Neural progenitor cell (in vitro differentiated cells): ENCODE measurements around the gene OR10G3. TPM values are rescaled to one million over a fixed set of nuclear protein-coding genes. Genes with fewer than 3 reads are reported as not detected.

ENCODE experiments used
- DNase-seq: peaks from one replicate; pipeline ENCODE4 v3.0.0-alpha.2; 2016; ENCODE audit warnings: low spot score
- H2AFZ ChIP-seq: fragments of 200-600 bp; sonication (generic); replicated peaks from 2 replicates; pipeline ENCODE4 v1.6.1; 2016; ENCODE audit warnings: antibody characterized with exemption
- H3F3A ChIP-seq: fragments of 200-600 bp; sonication (generic); 2 replicates; pipeline ENCODE4 v1.6.1; 2016; ENCODE audit warnings: antibody characterized with exemption, low read depth
- H3K27ac ChIP-seq: fragments of 200-600 bp; sonication (generic); 2 replicates; pipeline ENCODE4 v1.5.1; 2016; ENCODE audit warnings: mild to moderate bottlenecking
- H3K27me3 ChIP-seq: fragments of 200-600 bp; sonication (generic); 2 replicates; pipeline ENCODE4 v1.6.1; 2016; ENCODE audit warnings: mild to moderate bottlenecking, moderate library complexity
- H3K36me3 ChIP-seq: fragments of 200-600 bp; sonication (generic); 2 replicates; pipeline ENCODE4 v1.5.1; 2016
- H3K4me1 ChIP-seq: fragments of 200-600 bp; sonication (generic); 2 replicates; pipeline ENCODE4 v1.6.1; 2016; ENCODE audit warnings: mixed run types
- H3K4me2 ChIP-seq: fragments of 200-600 bp; sonication (generic); 2 replicates; pipeline ENCODE4 v1.6.1; 2016
- H3K4me3 ChIP-seq: fragments of 200-600 bp; sonication (generic); 2 replicates; pipeline ENCODE4 v1.5.1; 2016
- H3K79me2 ChIP-seq: fragments of 200-600 bp; sonication (generic); 2 replicates; pipeline ENCODE4 v1.6.1; 2016; ENCODE audit warnings: low read depth
- H3K9ac ChIP-seq: fragments of 200-600 bp; sonication (generic); 2 replicates; pipeline ENCODE4 v1.6.1; 2016
- H3K9me3 ChIP-seq: fragments of 200-600 bp; sonication (generic); 2 replicates; pipeline ENCODE4 v1.5.1; 2016; ENCODE audit warnings: low read depth
- H4K20me1 ChIP-seq: fragments of 200-600 bp; sonication (generic); 2 replicates; pipeline ENCODE4 v1.6.1; 2016; ENCODE audit warnings: low read depth
- H3K27ac Mint-ChIP-seq: 3 replicates; pipeline ENCODE4 v1.8.0; 2021; ENCODE audit warnings: mixed read lengths
- H3K27me3 Mint-ChIP-seq: 2 replicates; pipeline ENCODE4 v1.8.0; 2022; ENCODE audit warnings: low read depth, mild to moderate bottlenecking, inconsistent platforms, moderate library complexity, mixed read lengths; ENCODE audit not compliant: insufficient read depth
- H3K36me3 Mint-ChIP-seq: 3 replicates; pipeline ENCODE4 v1.8.0; 2021; ENCODE audit warnings: mixed read lengths
- H3K4me1 Mint-ChIP-seq: 3 replicates; pipeline ENCODE4 v1.8.0; 2021; ENCODE audit warnings: mixed read lengths
- H3K4me3 Mint-ChIP-seq: 3 replicates; pipeline ENCODE4 v1.8.0; 2021; ENCODE audit warnings: mild to moderate bottlenecking, moderate library complexity, mixed read lengths
- H3K9me3 Mint-ChIP-seq: 3 replicates; pipeline ENCODE4 v1.8.0; 2020; ENCODE audit warnings: mixed read lengths
- EZH2 ChIP-seq: fragments of 200-600 bp; sonication (generic); IDR thresholded peaks from 2 replicates; pipeline ENCODE4 v1.6.1; 2017; ENCODE audit warnings: antibody characterized with exemption, mild to moderate bottlenecking, moderate library complexity
- EZH2phosphoT487 ChIP-seq: fragments of 200-600 bp; sonication (generic); IDR thresholded peaks from 2 replicates; pipeline ENCODE4 v1.6.1; 2017; ENCODE audit warnings: antibody characterized with exemption
- total RNA-seq: library from RNA; depleted of rRNA; stranded (reverse); fragments of >200 nt; gene quantifications from 2 replicates; pipeline ENCODE4 v1.2.3, GENCODE V29; 2015; ENCODE audit warnings: low replicate concordance
- TF ChIP-seq, protein P1 (sequence below): fragments of 200-600 bp; sonication (generic); IDR thresholded peaks from 2 replicates; pipeline ENCODE4 v1.5.1; 2017; ENCODE audit warnings: antibody characterized with exemption, mild to moderate bottlenecking

Gene OR10G3
- total RNA-seq, 1 donor from 2014 or later = not detected

DNA sequence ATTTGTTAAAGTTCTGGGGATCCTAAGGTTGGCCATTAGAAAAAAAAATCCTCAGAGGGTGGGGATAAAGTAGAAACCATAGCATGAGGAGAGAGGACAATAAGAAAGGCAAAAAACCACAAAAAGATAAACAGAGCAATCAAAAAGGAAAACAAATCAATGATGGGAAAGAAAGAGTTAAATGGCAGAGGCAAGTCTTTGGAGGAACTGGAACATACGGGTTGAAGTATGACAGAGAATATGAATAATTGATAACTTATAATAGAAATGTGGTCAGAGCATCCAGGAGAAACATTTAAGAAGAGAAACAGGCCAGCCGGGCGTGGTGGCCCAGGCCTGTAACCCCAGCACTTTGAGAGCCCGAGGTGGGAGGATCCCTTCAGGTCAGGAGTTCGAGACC is 35.9 kb downstream of the OR10G3 start:
- Histone ChIP-seq H3K27ac (peak overlapping the region; percentile 85), H2AFZ (peak overlapping the region; percentile 90), H3K79me2 (peaks cover 12% of the 10 kb centered on the region), H3K27me3 (no peaks in the 10 kb centered on the region), H3K36me3 (no peaks in the 10 kb centered on the region), H4K20me1 (no peaks in the 10 kb centered on the region), H3K4me1 (peaks cover 36% of the 10 kb centered on the region), H3F3A (peaks cover 39% of the 10 kb centered on the region), H3K9me3 (no peaks in the 10 kb centered on the region), H3K9ac (no peak overlapping the region), H3K4me3 (peak overlapping the region; percentile 41), H3K4me2 (peak overlapping the region; percentile 83)
- Mint-ChIP-seq H3K4me1 (peaks cover 45% of the 10 kb centered on the region), H3K4me3 (peak overlapping the region; percentile 57), H3K9me3 (no peaks in the 10 kb centered on the region), H3K27me3 (peaks cover 12% of the 10 kb centered on the region), H3K36me3 (peaks cover 4% of the 10 kb centered on the region), H3K27ac (peak overlapping the region; percentile 50)
- DNase-seq = no peak
- TF ChIP-seq EZH2phosphoT487 (no peak), EZH2 (no peak)
- TF ChIP-seq, protein P1, sequence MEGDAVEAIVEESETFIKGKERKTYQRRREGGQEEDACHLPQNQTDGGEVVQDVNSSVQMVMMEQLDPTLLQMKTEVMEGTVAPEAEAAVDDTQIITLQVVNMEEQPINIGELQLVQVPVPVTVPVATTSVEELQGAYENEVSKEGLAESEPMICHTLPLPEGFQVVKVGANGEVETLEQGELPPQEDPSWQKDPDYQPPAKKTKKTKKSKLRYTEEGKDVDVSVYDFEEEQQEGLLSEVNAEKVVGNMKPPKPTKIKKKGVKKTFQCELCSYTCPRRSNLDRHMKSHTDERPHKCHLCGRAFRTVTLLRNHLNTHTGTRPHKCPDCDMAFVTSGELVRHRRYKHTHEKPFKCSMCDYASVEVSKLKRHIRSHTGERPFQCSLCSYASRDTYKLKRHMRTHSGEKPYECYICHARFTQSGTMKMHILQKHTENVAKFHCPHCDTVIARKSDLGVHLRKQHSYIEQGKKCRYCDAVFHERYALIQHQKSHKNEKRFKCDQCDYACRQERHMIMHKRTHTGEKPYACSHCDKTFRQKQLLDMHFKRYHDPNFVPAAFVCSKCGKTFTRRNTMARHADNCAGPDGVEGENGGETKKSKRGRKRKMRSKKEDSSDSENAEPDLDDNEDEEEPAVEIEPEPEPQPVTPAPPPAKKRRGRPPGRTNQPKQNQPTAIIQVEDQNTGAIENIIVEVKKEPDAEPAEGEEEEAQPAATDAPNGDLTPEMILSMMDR = no peak

GRCh38 chr14:21543521-21543960 is 36.3 kb downstream of the OR10G3 start:
- peak overlapping the region; percentile 83 for H3K4me2 ChIP-seq
- TF ChIP-seq EZH2phosphoT487 = no peak
- TF ChIP-seq, protein P1 = no peak
- TF ChIP-seq EZH2 = no peak
- DNase-seq = peak; percentile 42
- H3K27me3 ChIP-seq = no peaks in the 10 kb centered on the region
- H3K27ac ChIP-seq = peak overlapping the region; percentile 85
- H3K79me2 ChIP-seq = peaks cover 16% of the 10 kb centered on the region
- H3K4me1 ChIP-seq = peaks cover 40% of the 10 kb centered on the region
- Mint-ChIP-seq H3K4me1 (peaks cover 50% of the 10 kb centered on the region), H3K27me3 (peaks cover 12% of the 10 kb centered on the region), H3K9me3 (no peaks in the 10 kb centered on the region), H3K27ac (peak overlapping the region; percentile 50), H3K36me3 (peaks cover 4% of the 10 kb centered on the region), H3K4me3 (peak overlapping the region; percentile 57)
- H3F3A ChIP-seq = peaks cover 43% of the 10 kb centered on the region
- H4K20me1 ChIP-seq = no peaks in the 10 kb centered on the region
- H3K4me3 ChIP-seq = peak overlapping the region; percentile 41
- no peak overlapping the region for H3K9ac ChIP-seq
- no peaks in the 10 kb centered on the region for H3K36me3 ChIP-seq
- H3K9me3 ChIP-seq = no peaks in the 10 kb centered on the region
- peak overlapping the region; percentile 90 for H2AFZ ChIP-seq

DNA sequence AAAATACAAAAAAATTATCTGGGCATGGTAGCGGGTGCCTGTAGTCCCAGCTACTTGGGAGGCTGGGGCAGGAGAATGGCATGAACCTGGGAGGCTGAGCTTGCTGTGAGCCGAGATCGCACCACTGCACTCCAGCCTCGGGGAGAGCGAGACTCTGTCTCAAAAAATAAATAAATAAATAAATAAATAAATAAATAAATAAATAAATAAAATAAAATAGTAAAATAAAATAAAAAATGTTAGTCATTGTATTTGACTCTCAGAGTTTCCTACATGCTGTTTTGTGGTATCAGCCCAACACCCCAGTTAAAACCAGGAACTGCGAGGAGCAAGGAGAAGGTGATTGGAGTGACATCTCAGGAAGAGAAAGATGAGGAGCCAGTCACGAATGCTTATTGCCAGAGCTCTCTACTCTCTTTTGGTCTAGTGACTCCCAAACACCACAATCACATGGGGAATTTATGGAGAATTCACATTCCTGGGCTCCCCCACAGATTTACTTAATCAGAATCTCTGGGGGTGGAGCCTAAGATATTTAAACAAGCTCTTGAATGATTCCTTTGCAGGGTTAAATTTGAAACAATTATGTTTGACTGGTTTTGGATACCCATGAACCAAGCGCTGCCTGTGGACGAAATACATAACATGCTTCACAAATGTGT is 38.3 kb downstream of the OR10G3 start:
- no peaks in the 10 kb centered on the region for H3K36me3 ChIP-seq
- peak overlapping the region; percentile 56 for H3K27ac ChIP-seq
- Mint-ChIP-seq H3K4me1 (peaks cover 57% of the 10 kb centered on the region), H3K9me3 (no peaks in the 10 kb centered on the region), H3K36me3 (no peaks in the 10 kb centered on the region), H3K27ac (peak overlapping the region; percentile 87), H3K27me3 (peaks cover 7% of the 10 kb centered on the region), H3K4me3 (peak overlapping the region; percentile 66)
- no peak overlapping the region for H2AFZ ChIP-seq
- peaks cover 63% of the 10 kb centered on the region for H3F3A ChIP-seq
- no peak overlapping the region for H3K9ac ChIP-seq
- TF ChIP-seq EZH2 (no peak), EZH2phosphoT487 (no peak)
- TF ChIP-seq, protein P1 = no peak
- H3K4me3 ChIP-seq = no peak overlapping the region
- no peak overlapping the region for H3K4me2 ChIP-seq
- no peak for DNase-seq
- H4K20me1 ChIP-seq = no peaks in the 10 kb centered on the region
- peaks cover 36% of the 10 kb centered on the region for H3K79me2 ChIP-seq
- H3K4me1 ChIP-seq = peaks cover 55% of the 10 kb centered on the region
- H3K9me3 ChIP-seq = no peaks in the 10 kb centered on the region
- H3K27me3 ChIP-seq = no peaks in the 10 kb centered on the region
